Fibroblast of peridontal ligament (primary cell): ENCODE results near the gene SUCO.
A peak's percentile ranks its signal among the peaks of the same experiment; 100 is the strongest.
"Not testable (repeated sequence)": the region's sequence is repeated elsewhere in the genome, so short reads cannot be mapped to it uniquely, and the experiment has no call there.

Experiments
- DNase-seq: peaks from one replicate; pipeline ENCODE4 v3.0.0-alpha.2; 2010; ENCODE audit errors: extremely low read depth

Gene SUCO

GRCh38 chr1:172609528-172609927, 76.6 kb downstream of the SUCO start:
- DNase-seq, result no peak

- DNase-seq, result no peak
Measured at GRCh38 chr1:172612478-172612877, 79.5 kb downstream of the SUCO start.

- no peak for DNase-seq
Measured at GRCh38 chr1:172613294-172613693, 80.3 kb downstream of the SUCO start.

- DNase-seq, result no peak
Measured at GRCh38 chr1:172616195-172616594, 83.2 kb downstream of the SUCO start.

GRCh38 chr1:172616636-172617035, 83.7 kb downstream of the SUCO start:
- no peak for DNase-seq

GRCh38 chr1:172620603-172621002, 87.7 kb downstream of the SUCO start:
- DNase-seq, result not testable (repeated sequence)

- no peak for DNase-seq
Measured at GRCh38 chr1:172622541-172622940, 89.6 kb downstream of the SUCO start.

GRCh38 chr1:172623748-172624147, 90.8 kb downstream of the SUCO start:
- no peak for DNase-seq

GRCh38 chr1:172626845-172627244, 93.9 kb downstream of the SUCO start:
- no peak for DNase-seq

- no peak for DNase-seq
Measured at GRCh38 chr1:172627702-172628101, 94.8 kb downstream of the SUCO start.

GRCh38 chr1:172628401-172628800, 95.5 kb downstream of the SUCO start:
- no peak for DNase-seq

GRCh38 chr1:172629170-172629569, 96.2 kb downstream of the SUCO start:
- DNase-seq, result no peak

GRCh38 chr1:172629638-172630037, 96.7 kb downstream of the SUCO start:
- DNase-seq, result no peak

- DNase-seq, result no peak
Measured at GRCh38 chr1:172630056-172630818, 97.3 kb downstream of the SUCO start.

GRCh38 chr1:172630868-172631267, 97.9 kb downstream of the SUCO start:
- DNase-seq, result no peak

- DNase-seq, result peak; percentile 51
Measured at GRCh38 chr1:172637522-172637921, 104.6 kb downstream of the SUCO start.

- DNase-seq, result no peak
Measured at GRCh38 chr1:172638249-172638648, 105.3 kb downstream of the SUCO start.

- DNase-seq, result peak; percentile 61
Measured at GRCh38 chr1:172638885-172639831, 106.2 kb downstream of the SUCO start.

- no peak for DNase-seq
Measured at GRCh38 chr1:172640111-172640510, 107.2 kb downstream of the SUCO start.

GRCh38 chr1:172641492-172641891, 108.5 kb downstream of the SUCO start:
- DNase-seq, result no peak

GRCh38 chr1:172642970-172643369, 110.0 kb downstream of the SUCO start:
- peak; percentile 26 for DNase-seq

GRCh38 chr1:172646653-172647052, 113.7 kb downstream of the SUCO start:
- no peak for DNase-seq

- no peak for DNase-seq
Measured at GRCh38 chr1:172647110-172647564, 114.2 kb downstream of the SUCO start.
